MCF 10A (cell line): ENCODE measurements around the gene DDC. TPM values are rescaled to one million over a fixed set of nuclear protein-coding genes. Genes with fewer than 3 reads are reported as not detected.
A peak's percentile ranks its signal among the peaks of the same experiment; 100 is the strongest.

ENCODE experiments used
- BruUV-seq: library from RNA; stranded (reverse); fragments of 400-500 nt; replicated peaks from 2 replicates; lab custom pipeline; 2021; lab: Mats Ljungman, UMichigan
- CTCF ChIA-PET: fragments of 300-600 bp; sonication (Branson Sonifier 250); formaldehyde crosslinking; extraction: SDS; loops from one replicate; lab custom pipeline; 2021; ENCODE audit warnings: antibody characterized with exemption, inconsistent platforms; lab: Yijun Ruan, JAX
- POLR2A ChIA-PET: fragments of 300-600, 350-650 bp; sonication (Branson Sonifier 250); formaldehyde crosslinking; extraction: SDS; loops from one replicate; lab custom pipeline; 2020; ENCODE audit warnings: antibody characterized with exemption, inconsistent platforms; lab: Yijun Ruan, JAX
- DNase-seq: peaks from one replicate; pipeline ENCODE4 v3.0.0-alpha.2; 2018; ENCODE audit not compliant: unreplicated experiment
- H3K27ac Mint-ChIP-seq: one replicate; pipeline ENCODE4 v1.8.0; 2022; ENCODE audit warnings: mild to moderate bottlenecking, low read depth, mixed read lengths; ENCODE audit not compliant: unreplicated experiment
- H3K27me3 Mint-ChIP-seq: one replicate; pipeline ENCODE4 v1.8.0; 2022; ENCODE audit warnings: mixed read lengths; ENCODE audit not compliant: insufficient read depth, unreplicated experiment
- H3K36me3 Mint-ChIP-seq: one replicate; pipeline ENCODE4 v1.8.0; 2022; ENCODE audit warnings: mild to moderate bottlenecking, moderate library complexity, mixed read lengths; ENCODE audit not compliant: insufficient read depth, unreplicated experiment
- H3K4me1 Mint-ChIP-seq: one replicate; pipeline ENCODE4 v1.8.0; 2022; ENCODE audit warnings: mixed read lengths; ENCODE audit not compliant: insufficient read depth, unreplicated experiment
- H3K4me3 Mint-ChIP-seq: one replicate; pipeline ENCODE4 v1.8.0; 2022; ENCODE audit warnings: mild to moderate bottlenecking, moderate library complexity, mixed read lengths; ENCODE audit not compliant: unreplicated experiment
- H3K9me3 Mint-ChIP-seq: one replicate; pipeline ENCODE4 v1.8.0; 2022; ENCODE audit warnings: mixed read lengths; ENCODE audit not compliant: unreplicated experiment
- CTCF ChIP-seq: fragments of 200-600 bp; IDR thresholded peaks from one replicate; pipeline ENCODE4 v1.8.0; 2022; ENCODE audit warnings: antibody characterized with exemption, mild to moderate bottlenecking; ENCODE audit not compliant: unreplicated experiment
- intact Hi-C: fragments of 100-400 bp; cut with micrococcal nuclease; formaldehyde crosslinking; loops from 2 replicates; pipeline ENCODE4 v1.14.1; 2022
- total RNA-seq: library from RNA; stranded (reverse); gene quantifications from 2 replicates; pipeline ENCODE4 v1.2.3, GENCODE V29; 2022

The DDC gene
- total RNA-seq, 1 experiment from 2014 or later = 0.79 TPM

GRCh38 chr7:50502947-50503346, 62.3 kb downstream of the DDC start:
- peak overlapping the region; percentile 84 for H3K27ac Mint-ChIP-seq
- peak; percentile 27 for DNase-seq
- no peaks in the 10 kb centered on the region for H3K27me3 Mint-ChIP-seq
- no TSS peak for BruUV-seq
- intact Hi-C loops = loop anchor here (5.0 kb wide), 1 partner anchor 34 kb away; no protein-coding TSS in a partner anchor
- no peaks in the 10 kb centered on the region for H3K9me3 Mint-ChIP-seq
- peak overlapping the region; percentile 58 for H3K4me3 Mint-ChIP-seq
- peaks cover 64% of the 10 kb centered on the region for H3K4me1 Mint-ChIP-seq
- H3K36me3 Mint-ChIP-seq = no peaks in the 10 kb centered on the region
- POLR2A ChIA-PET = interaction anchor here (0.7 to 3.5 kb wide), 8 partner anchors 11 to 159 kb away, joined by 3 to 31 read pairs (median 4); no protein-coding TSS in a partner anchor
- TF ChIP-seq CTCF = no peak
- CTCF ChIA-PET = interaction anchor here (0.6 to 5.3 kb wide), 16 partner anchors 7 to 660 kb away, joined by 3 to 27 read pairs (median 4); no protein-coding TSS in a partner anchor

GRCh38 chr7:50502001-50502684, 63.1 kb downstream of the DDC start:
- Mint-ChIP-seq H3K4me3 (peak overlapping the region; percentile 58), H3K4me1 (peaks cover 71% of the 10 kb centered on the region), H3K9me3 (no peaks in the 10 kb centered on the region), H3K36me3 (no peaks in the 10 kb centered on the region), H3K27me3 (no peaks in the 10 kb centered on the region), H3K27ac (peak overlapping the region; percentile 82)
- POLR2A ChIA-PET = interaction anchor here (0.6 to 3.5 kb wide), 6 partner anchors 11 to 34 kb away, joined by 3 to 31 read pairs (median 14); no protein-coding TSS in a partner anchor
- peak; percentile 95 for DNase-seq
- intact Hi-C loops = loop anchor here (5.0 kb wide), 1 partner anchor 35 kb away; no protein-coding TSS in a partner anchor
- CTCF ChIA-PET = interaction anchor here (0.6 to 5.3 kb wide), 17 partner anchors 8 to 824 kb away, joined by 3 to 27 read pairs (median 4); no protein-coding TSS in a partner anchor
- no peak for TF ChIP-seq CTCF
- BruUV-seq = TSS peak; percentile 40

- no peaks in the 10 kb centered on the region for H3K9me3 Mint-ChIP-seq
- no TSS peak for BruUV-seq
- H3K4me3 Mint-ChIP-seq = peak overlapping the region; percentile 5
- peak overlapping the region; percentile 89 for H3K27ac Mint-ChIP-seq
- DNase-seq = no peak
- ChIA-PET POLR2A (interaction anchor here (1.1 to 2.1 kb wide), 4 partner anchors 10 to 36 kb away, joined by 3 to 11 read pairs (median 5); no protein-coding TSS in a partner anchor), CTCF (interaction anchor here (1.1 to 4.5 kb wide), 5 partner anchors 31 to 661 kb away, joined by 3 to 24 read pairs (median 7); no protein-coding TSS in a partner anchor)
- H3K36me3 Mint-ChIP-seq = no peaks in the 10 kb centered on the region
- TF ChIP-seq CTCF = no peak
- H3K27me3 Mint-ChIP-seq = no peaks in the 10 kb centered on the region
- intact Hi-C loops = no loop called here
- H3K4me1 Mint-ChIP-seq = peaks cover 67% of the 10 kb centered on the region
Observed at GRCh38 chr7:50499092-50499491, 66.1 kb downstream of the DDC start.

- no peak overlapping the region for H3K4me3 Mint-ChIP-seq
- BruUV-seq = no TSS peak
- H3K4me1 Mint-ChIP-seq = peaks cover 56% of the 10 kb centered on the region
Observed at GRCh38 chr7:50497968-50498367, 67.2 kb downstream of the DDC start.

More at GRCh38 chr7:50497968-50498367, 67.2 kb downstream of the DDC start:
- H3K27ac Mint-ChIP-seq = peak overlapping the region; percentile 85
- POLR2A ChIA-PET = interaction anchor here (0.6 to 2.1 kb wide), 9 partner anchors 9 to 663 kb away, joined by 3 to 11 read pairs (median 4); no protein-coding TSS in a partner anchor
- CTCF ChIA-PET = interaction anchor here (1.1 to 4.5 kb wide), 8 partner anchors 9 to 664 kb away, joined by 3 to 24 read pairs (median 4); no protein-coding TSS in a partner anchor
- peak; percentile 88 for DNase-seq
- H3K9me3 Mint-ChIP-seq = no peaks in the 10 kb centered on the region
- no peaks in the 10 kb centered on the region for H3K36me3 Mint-ChIP-seq
- no peaks in the 10 kb centered on the region for H3K27me3 Mint-ChIP-seq
- no peak for TF ChIP-seq CTCF
- intact Hi-C loops = no loop called here
